Measurements from ENCODE around the gene ZNF547. TPM values are rescaled to one million over a fixed set of nuclear protein-coding genes. Genes with fewer than 3 reads are reported as not detected.

Gene ZNF547
- total and polyA plus RNA-seq, 2 of the 8 experiments (the other 6 are each of a cell fraction or from before 2014, with no cell fraction given), result 1.1 to 2.1 TPM

DNA sequence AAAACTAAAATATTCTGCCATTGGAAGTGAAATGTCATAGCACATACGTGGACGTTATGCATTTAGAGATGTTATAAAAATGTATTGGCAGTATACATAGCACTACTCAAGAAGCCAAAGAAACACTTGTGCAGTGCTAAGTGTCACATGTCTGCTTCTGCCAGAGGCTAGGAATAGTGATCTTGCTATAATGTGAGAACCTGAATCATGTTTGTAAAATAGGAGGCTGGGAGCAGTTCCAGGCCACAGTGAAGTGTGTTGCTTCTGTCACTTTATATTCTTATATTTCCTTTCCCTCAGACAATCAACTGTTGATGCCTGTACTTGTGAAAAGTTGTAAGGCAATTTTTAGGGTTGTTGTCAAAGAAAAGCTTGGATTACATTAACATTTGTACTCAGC, 3.4 kb downstream of the ZNF547 start (continued):
- TF ChIP-seq RNF2 (IDR thresholded peaks at IDR 0.05; ENCODE audit: borderline replicate concordance, low read depth, low read length, missing control alignments, poor library complexity, severe bottlenecking), result no peak
- TF ChIP-seq, protein P1, sequence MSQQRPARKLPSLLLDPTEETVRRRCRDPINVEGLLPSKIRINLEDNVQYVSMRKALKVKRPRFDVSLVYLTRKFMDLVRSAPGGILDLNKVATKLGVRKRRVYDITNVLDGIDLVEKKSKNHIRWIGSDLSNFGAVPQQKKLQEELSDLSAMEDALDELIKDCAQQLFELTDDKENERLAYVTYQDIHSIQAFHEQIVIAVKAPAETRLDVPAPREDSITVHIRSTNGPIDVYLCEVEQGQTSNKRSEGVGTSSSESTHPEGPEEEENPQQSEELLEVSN (IDR thresholded peaks at IDR 0.05), result no peak
- TF ChIP-seq PHF8 (conservative IDR thresholded peaks at IDR 0.05; ENCODE audit: low read depth, low read length), result no peak
- TF ChIP-seq TAF7 (optimal IDR thresholded peaks at IDR 0.05; ENCODE audit: borderline replicate concordance, low read depth, low read length), result no peak
- TF ChIP-seq RFX5 (IDR thresholded peaks at IDR 0.05; ENCODE audit: borderline replicate concordance, low read depth, low read length), result no peak
- TF ChIP-seq EZH2 (IDR thresholded peaks at IDR 0.05; ENCODE audit: low read depth, low read length, severe bottlenecking), result no peak

Measured in H1 (cell line).